ENCODE measurements around the gene HMG20A.

Gene HMG20A

DNA sequence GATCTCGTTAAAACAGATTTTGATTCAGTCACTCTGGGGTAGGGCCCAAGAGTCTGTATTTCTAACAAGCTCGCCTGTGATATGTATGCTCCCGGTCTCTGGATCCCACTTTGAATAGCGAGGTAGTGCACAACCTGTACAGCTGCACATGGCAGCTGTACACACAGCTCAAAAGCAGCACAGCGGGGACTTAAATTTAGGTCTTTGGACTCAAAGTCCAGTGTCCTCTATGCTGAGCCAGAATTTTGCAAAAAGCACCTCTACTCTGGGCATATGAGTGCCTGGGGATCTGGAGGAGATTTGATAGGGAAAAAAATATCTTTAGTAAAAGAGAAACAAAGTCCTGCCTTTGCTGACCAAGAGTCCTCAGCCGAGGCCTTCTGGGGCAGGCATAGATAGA lies 83.1 kb downstream of the HMG20A start:
- DNase-seq, result no peak

DNA sequence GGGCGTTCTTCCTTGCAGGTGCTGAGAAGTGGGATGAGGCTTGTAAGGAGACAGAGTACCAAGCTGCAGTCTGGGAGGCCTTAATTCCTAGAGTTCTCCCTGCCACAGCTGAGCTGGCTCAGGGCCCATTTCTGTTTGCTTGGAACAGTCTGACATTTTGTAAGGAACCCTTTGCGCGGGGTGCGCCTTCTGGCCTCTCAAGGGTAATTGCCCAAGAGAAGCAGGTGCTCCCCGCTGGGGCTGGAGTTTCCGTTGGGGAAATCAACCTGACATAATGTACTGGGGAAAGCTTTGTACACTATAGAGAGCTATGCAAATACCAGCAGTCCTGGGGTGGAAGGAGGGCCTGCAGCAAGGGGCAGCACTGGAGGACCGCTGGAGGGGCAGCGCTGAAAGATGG lies 83.6 kb downstream of the HMG20A start:
- peak; percentile 64 for DNase-seq

DNA sequence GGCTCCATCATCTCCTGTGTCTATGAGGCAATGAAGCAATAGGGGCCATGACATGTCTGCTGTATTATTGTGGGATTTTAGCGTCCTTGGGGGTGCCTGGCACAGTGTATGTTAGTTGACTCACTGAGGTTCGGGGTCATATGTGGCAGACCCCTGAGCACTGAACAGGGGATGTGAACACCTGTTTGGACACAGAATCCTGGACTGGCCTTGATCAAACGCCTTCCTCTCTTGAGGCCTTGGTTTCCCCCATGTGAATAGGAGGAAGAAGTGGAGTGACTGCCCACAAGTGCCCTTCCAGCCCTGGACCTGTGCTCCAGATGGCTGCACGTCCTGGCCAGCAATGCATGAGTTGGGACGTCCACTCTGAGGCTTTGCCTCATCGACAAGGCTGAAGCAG lies 84.2 kb downstream of the HMG20A start:
- no peak for DNase-seq

DNA sequence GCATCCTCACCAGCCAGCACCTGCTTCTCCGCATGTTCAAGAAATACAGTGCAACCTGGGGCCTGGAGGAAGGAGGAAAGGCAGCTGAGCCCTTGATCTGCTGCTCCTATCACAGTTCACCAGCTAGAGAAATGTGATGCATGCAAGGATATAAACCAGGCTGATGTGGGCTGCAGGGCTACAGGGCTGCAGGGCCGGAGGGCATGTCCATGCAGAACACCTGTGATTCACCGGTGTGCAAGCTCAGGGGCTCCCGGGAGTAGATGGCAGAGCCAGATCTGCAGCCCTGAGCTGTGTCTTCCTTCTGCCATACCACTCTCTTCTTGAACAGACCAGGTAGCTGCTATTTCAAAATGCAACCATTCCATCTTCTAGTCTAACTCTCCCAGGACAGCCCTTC lies 84.9 kb downstream of the HMG20A start:
- no peak for DNase-seq

DNA sequence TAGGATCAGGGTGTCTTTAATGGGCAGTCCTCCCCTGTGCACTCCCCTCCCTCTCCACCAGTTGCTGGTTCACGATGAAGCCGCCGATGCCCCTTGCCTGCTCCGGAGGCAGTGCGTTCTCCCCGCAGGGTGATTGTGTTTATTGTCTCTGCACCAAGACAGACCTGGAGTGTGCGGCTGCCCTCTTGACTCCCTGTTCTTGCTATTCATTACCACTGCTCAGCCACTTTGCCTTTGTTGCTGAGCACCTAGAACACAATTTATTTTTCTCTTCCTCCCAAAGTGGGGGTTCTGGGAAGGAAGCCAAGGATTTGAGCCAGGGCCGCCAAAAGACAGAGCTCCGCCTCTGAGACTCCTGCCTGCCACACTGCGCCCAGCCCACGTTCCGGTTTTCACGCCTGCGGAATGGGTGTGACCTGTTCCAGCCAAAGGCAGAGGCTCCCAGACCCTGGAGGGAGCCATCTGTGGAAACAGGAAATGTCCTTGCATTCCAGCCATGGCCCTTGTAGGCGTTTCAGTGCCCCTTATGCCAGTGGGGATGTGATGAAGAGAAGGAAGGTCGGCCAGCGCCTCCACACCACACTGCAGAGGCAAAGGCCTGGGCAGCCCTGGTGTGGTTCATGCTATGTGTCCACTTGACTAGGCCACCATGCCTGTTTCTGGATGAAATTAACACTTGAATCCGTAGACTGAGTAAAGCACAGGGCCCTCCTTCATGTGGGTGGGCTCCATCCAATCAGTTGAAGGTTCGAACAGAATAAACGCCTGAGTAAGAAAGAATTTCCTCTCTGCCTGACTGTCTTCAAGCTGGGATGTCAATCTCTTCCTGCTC lies 85.8 kb downstream of the HMG20A start:
- no peak for DNase-seq

DNA sequence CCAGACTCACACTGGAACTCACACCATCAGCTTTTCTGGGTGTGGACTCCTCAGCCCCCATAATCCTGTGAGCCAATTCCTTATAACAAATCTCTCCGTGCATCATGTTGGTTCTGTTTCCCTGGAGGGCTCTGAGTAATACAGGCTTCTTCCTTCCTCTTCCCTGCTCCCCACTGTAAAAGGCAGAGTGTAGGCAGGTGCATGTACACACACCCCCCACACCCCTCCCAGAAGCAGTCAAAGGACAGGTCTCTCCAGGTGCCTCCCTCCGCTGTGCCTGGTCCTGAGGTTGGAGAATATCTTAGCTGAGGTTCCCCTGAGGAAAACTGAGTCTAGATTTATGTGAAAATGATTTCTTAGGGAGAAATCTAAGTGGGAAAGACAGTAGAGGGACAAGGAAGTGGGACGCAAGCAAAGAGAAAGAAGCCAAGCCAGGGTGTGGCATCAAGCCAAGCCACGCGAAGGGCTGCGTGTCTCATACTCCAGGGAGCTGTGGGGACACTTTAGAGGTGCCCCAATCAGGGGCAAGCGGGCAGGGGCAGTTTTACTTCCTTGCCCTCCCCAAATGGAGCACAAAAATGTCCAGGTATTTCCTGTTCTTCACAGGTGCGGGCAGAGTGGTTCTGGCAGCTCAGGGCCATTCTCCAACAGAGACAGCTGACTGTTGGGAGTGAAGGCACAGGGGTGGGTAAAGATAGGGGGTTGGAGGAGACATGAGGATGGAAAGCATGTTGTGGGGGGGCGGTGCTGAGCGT lies 86.6 kb downstream of the HMG20A start:
- DNase-seq, result no peak

DNA sequence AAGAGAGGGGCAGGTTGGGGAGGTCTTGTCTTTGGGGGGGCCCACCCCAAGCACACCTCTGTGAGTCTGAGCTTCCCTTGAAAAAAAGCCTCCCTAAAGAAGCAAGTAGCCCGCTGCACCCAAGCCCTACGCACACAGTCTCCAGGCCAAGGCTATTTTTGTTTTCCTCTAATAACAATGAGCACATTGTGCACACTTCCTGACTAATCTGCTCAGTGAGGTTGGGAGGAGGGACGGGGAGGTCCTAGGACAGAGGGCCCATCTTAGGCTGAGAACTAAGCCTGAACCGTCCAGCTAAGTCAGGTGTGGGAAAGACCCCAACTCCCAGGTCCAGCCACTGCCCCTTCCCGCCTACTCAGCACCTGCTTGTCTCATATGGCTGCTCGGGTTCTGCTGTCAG lies 87.2 kb downstream of the HMG20A start:
- DNase-seq, result no peak

DNA sequence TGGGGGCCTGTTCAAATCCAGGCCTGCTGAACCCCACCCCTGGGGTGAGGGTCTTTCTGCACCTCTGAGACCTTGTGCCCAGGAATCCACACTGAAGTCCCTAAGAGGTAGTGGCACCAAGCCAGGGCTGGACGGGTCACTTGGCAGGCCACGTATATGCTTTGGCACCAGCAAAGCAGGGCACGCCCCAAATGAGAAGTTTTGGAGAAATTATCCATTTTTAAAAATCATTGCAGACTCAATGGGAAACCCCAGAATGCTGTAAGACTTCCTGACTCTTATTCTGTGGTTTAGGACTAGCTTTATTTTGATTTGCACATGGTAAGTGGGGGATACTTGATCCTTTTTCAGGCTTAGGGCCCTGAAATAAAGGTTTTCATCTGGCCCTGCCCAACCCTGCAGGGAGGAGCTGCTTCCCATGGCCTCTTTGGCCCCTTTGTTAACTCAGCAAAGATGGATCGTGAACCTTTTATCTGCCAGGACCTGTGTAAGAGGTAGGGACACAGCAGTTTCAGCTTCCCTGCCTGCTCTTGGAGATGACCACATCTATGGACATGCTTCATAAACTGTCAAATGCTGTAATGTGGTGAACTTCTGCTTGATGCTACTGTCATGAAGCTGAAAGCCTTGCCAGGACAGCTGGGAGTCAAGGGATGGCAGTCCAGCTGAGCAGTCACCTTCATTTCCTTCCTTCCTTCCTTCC lies 88.0 kb downstream of the HMG20A start:
- no peak for DNase-seq

DNA sequence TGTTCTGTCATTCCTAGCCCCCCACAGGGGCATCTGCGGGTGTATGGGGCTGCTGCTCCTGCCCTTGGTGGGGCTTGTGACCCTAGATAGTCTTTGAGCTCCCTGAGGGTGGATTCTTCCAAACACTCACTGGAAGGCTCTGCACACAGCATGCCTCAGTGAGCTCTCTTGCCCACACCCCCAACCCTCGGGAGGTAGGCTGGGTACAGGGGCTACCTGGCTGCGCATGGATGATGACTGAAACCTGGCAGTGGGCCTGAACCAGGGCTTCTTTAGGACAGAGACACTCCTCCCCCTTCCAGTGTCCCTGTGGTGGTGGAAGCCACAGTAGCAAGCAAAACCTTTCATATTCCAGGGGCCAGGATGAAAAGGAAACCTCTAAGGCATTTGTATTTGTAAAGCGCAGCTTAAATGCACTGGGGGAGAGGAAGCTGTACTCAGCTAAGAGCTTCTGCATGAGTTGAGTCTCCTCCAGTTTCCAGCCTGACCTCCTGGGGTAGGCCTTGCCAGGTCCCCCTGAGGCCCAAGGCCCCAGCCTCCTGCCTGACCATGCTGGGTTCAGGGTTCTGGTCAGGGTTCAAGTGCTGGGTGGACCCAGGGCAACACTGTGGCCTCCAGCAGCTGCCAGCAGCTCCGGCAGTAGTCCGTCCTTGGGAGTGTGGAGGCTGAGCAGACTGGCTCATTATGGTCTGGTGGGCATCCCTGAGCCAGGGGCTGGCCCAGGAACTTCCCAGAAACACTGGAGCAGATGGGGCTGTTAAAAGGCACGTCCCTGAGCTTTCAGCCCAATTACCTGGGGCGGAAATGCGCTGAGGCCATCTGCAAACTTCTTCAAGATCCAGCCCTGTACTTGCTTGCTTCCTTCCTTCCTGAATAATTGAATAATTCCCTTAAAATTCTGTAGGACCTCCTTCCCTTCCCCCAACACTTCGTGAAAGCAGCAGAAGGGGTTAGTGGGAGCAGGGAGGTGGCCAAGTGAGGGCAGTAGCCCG lies 89.7 kb downstream of the HMG20A start:
- DNase-seq, result peak; percentile 68

DNA sequence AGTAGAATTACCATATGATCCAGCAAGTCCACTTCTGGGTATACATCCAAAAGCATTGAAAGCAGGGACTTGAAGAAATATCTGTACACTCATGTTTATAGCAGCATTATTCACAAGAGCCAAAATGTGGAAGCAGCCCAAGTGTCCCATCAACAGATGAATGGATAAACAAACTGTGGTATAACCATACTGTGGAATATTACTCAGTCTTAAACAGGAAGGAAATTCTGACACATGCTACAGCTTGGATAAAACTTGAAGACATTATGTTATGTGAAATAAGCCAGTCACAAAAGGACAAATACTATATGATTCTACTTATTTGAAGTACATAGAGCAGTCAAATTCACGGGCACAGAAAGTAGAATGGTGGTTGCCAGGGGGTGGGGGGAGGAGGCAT lies 91.2 kb downstream of the HMG20A start:
- DNase-seq, result no peak

DNA sequence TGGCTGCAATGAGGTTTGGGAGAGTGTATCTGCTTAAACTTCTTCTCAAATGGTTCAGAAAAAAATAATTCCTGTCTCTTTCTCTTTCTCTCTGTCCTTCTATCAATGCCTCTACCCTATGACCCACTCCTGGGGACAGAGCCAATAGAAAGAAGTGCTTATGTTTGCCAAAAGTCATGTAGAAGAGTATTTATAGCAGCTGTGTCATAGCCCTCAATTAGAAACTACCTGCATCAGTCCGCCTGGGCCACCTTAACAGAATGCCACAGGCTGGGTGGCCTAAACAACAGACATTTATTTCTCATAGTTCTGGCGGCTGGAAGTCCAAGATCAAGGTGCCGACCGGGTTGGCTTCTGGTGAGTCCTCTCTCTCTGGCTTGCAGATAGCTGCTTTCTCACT lies 92.5 kb downstream of the HMG20A start:
- DNase-seq, result no peak

DNA sequence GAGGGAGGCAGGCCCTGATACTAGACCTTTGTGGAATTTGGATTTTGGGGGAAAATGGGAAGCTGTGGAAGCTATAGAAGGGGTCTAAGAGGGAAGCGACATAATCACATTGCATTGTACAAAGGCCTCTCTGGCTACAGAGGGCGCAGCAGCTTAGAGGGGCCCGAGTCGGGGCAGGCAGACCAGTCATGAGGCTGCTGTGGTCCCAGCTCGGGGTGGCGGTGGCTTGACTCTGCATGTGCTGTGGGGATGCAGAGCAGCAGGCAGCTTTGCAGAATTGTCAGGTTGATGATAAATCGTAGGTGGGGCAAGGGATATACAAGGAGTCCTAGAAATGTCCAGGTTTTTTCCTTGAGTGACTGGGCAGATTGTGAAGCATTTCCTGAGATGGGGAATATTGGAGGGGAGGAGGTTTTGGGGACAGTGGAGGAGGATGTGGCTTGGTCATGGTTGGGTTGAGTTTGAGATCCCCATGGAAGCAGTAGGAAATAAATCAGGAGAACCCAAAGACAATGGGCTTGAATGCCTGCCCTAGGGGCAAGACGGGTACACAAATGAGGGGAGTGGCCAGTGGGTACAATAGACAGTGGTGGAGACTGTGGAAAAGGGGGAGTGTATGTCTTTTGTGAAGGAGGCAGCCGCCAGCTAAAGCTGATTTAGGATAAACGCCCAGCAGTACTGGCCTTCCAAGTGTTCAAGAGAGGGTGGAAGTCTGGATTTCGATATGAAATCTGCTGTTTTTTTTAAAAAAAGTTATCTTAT lies 94.1 kb downstream of the HMG20A start:
- no peak for DNase-seq

DNA sequence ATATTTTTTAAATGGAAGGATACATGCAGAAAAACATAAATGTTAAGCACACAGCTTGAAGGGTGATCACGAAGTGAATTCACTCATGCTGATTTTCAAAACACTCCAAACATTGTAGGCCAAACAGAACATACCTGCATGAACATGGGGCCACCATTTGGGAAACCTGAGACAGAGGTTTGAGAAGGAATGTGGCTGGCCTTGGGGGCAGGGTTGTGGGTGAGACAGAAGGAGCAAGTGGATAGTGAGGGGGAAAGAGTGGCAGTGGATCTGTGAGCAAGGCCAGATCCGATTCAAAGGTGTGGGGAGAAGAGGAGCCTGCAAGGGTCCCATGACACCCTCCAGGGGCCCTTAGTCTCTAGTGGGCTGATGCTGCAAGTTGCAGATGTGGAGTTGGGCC lies 94.9 kb downstream of the HMG20A start:
- no peak for DNase-seq

DNA sequence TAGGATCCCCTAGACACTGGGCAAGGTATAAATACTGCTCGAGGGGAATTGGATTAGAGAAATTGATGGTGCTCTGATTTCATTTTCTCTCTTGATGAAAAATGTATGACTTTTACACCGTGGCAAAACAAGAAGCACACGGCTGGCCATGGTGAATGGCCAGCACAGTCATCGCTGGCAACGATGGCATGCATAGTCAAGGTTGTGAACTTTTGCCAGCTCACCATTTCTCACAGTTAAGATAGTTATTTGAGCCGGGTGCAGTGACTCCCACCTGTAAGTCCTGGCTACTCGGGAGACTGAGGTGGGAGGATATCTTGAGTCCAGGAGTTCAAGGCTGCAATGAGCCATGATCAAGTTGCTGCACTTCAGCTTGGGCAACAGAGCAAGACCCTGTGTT lies 95.4 kb downstream of the HMG20A start:
- no peak for DNase-seq

DNA sequence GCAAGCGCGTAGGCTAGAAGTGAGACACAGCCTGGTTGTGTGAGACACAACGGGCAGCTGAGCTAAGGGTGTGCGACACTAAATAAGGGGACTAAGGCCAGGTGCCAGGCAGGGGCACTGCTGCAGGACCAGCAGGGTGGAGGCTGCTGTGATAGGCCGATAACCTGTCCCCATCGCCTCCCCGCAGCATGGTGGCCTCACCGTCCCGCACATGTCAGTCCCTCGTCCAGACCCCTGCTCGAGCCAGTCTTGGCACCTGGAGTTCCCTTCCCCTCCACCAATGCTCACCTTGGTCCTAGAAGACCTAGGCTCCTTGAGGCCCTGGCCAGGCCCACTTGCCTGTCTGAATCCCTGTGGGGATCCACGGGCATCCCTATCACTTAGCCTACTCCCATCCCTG lies 96.1 kb downstream of the HMG20A start:
- no peak for DNase-seq

DNA sequence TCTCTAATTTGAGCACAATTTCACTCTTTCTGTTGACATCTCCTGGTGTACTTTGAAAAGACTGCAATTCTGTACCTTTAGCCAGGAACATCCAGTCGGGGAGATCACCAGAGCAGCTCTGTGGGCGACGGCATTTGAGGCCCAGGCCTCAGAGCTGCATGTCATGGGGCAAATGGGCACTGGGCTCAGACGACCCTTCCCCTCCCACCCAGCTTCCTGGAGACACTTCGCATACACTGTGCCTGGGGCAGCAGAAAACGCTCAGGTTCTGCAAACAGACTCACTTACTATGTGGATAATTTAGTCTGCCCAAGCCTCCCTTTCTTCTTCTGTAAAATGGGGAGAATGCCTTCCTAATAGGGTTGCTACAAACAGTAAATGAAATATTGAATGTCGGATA lies 96.9 kb downstream of the HMG20A start:
- DNase-seq, result no peak

DNA sequence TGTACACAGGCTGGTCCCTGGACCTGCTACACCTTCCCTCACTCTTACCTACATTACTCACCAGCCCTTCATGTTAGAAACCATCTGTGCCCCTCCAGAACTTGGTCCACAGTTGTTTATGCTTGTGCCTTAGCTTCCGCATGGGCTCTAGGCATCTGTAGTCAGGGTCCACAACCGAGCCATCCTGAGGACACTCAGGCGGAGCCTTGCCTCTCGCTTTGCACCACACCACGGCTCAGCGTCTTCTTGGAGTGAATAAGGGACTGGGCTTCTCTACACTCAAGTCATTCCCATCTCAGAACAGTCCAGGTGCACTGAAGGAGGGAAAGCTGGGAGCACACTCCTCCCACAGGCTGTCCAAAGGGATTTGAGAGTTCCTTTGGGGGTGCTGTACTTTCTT lies 97.8 kb downstream of the HMG20A start:
- DNase-seq, result no peak

DNA sequence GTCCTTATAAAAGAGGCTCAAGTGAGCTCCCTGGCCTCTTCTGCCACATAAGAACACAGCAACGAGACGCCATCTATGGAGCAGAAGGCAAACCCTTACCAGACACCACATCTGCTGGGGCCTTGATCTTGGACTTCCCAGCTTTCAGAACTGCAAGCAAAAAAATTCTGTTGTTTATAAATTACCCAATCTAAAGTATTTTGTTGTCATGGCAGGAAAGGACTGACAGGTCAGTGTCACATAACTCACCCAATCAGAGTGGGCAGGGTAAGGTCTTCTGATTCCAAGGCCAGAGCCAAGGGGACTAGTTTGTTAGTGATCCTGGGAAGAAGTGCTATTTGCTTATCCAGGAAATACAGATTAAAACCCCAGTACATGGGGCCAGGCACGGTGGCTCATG lies 98.9 kb downstream of the HMG20A start:
- no peak for DNase-seq

DNA sequence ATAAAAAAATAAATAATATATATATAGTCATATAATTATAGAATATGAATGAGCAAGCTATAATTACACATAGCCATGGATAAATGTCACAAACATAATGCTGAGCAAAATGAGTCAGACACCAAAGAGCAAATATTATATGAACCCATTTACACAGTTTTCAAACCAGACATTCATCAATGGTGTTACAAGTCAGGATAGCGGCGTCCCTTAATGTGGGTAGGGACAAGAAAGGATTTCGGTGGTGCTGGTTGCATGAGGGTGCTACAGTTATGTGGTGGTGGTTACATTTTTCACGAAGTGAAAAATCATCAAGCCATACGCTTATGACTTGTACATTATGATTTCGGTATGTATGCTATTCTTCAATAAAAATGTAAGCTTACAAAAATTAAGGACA lies 100.5 kb downstream of the HMG20A start:
- DNase-seq, result no peak

DNA sequence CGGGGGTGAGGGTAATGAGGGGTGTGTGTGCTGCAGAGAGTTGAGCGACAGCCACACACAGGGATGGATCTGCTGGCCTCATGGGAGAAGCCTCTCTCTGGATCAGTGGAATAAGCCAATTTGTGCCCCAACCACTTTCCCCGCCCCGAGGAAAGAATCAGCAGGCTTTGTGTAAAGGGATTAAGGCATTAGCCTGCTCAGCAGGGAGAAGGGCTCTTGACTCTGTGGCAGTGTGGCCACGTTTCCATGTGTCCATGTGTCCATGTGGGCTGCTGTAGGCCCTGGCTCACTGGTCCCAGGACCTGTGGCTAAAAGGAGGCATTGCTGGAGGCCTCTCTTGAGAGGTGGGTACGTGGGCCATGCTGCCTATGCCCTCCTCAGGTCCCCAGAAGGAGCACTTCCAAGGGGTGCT lies 104.7 kb downstream of the HMG20A start:
- no peak for DNase-seq

DNA sequence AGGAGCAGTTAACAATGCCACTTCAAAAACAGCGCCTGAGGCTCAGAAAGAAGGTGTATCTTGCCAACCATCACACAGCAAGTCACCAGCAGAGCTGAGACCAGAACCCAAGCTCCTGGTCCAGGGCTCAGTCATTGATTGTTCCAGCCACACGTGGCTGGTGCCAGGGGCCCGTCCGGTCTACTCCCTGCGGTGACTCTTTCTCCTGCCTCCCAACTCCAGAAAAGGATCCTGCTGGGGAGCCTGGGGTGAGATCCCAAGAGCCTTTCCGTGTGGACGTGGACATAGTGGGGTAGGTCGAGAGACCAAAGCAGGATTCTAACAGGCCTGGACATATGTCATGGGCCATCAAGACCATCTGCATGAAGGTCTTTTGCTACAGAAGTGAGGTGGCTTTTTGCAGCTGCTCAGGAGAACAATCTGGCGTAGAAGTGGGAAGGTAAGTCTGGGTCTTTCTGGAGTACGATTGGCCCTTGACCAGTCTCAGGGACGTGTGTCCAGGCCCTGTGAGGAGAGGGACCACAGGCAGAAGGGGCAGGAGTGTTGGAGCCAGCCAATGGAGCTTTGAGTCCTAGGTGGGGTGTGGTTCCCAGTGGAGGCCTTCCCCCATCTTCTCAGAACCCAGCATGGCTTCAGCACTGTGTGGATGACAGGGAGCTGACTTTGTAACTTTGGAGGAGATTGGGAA lies 105.4 kb downstream of the HMG20A start:
- no peak for DNase-seq

All from DMS 273 treated with DMSO at 0.1 percent for 48 hours (cell line).